HepG2 (cell line): ENCODE data around the gene PAPPA2. TPM values are rescaled to one million over a fixed set of nuclear protein-coding genes. Genes with fewer than 3 reads are reported as not detected.

Experiments
- ATAC-seq: fragments of 200-7000 bp; cut with Tn5 transposase; 3 replicates; pipeline ENCODE4 v1.9.1; 2020; ENCODE audit warnings: mild to moderate bottlenecking, moderate library complexity
- BruUV-seq: library from RNA; stranded (reverse); fragments of 400-500 nt; replicated peaks from 2 replicates; lab custom pipeline; 2021; lab: Mats Ljungman, UMichigan
- CTCF ChIA-PET: fragments of 300-600 bp; formaldehyde crosslinking; extraction: SDS; loops from one replicate; lab custom pipeline; 2021; ENCODE audit warnings: low total read pairs, inconsistent platforms, low intra/inter-chr PET ratio; lab: Yijun Ruan, JAX
- POLR2A ChIA-PET: fragments of 350-600 bp; sonication (Branson Sonifier 250); formaldehyde crosslinking; loops from one replicate; lab custom pipeline; 2020; ENCODE audit warnings: antibody characterized with exemption, inconsistent platforms; lab: Yijun Ruan, JAX
- DNase-seq: peaks from one replicate; pipeline ENCODE4 v3.0.0-alpha.2; 2015; ENCODE audit warnings: low spot score
- FAIRE-seq: peaks from 3 replicates; lab custom pipeline; 2011; peaks lifted over from hg19 to GRCh38; lab: Jason Lieb, UNC
- H2AFZ ChIP-seq: one replicate; pipeline ENCODE4 v1.6.1; 2011; ENCODE audit warnings: low read length, inconsistent platforms
- H3K27ac ChIP-seq: fragments of 300-600 bp; 3 replicates; pipeline ENCODE4 v1.8.0; 2011; ENCODE audit warnings: mixed run types, mild to moderate bottlenecking, mixed read lengths, low read length, inconsistent platforms; ENCODE audit not compliant: insufficient read depth; ENCODE audit errors: extremely low read length
- H3K27me3 ChIP-seq, 2 experiments: fragments of 200-600 bp in 1 of 2; 2 replicates in 1 of 2; 3 replicates in 1 of 2; pipeline versions ENCODE4 v1.6.0 to v1.8.0; 2011; ENCODE audit warnings: low read length in 2 of 2, mild to moderate bottlenecking in 2 of 2, moderate library complexity in 2 of 2, inconsistent platforms in 1 of 2; ENCODE audit not compliant: insufficient read depth in 2 of 2, control insufficient read depth in 1 of 2
- H3K36me3 ChIP-seq, 2 experiments: fragments of 200-600 bp in 1 of 2; replicated peaks in 1 of 2; 2 replicates in 1 of 2; 3 replicates in 1 of 2; pipeline versions ENCODE4 v1.5.1 to v1.8.0; 2011; ENCODE audit warnings: low read length in 2 of 2, inconsistent platforms in 1 of 2; ENCODE audit not compliant: insufficient read depth in 2 of 2, control insufficient read depth in 1 of 2
- H3K4me1 ChIP-seq: 2 replicates; pipeline ENCODE4 v1.5.1; 2012; ENCODE audit warnings: low read length, inconsistent platforms; ENCODE audit not compliant: insufficient read depth
- H3K4me2 ChIP-seq: 2 replicates; pipeline ENCODE4 v1.6.0; 2011; ENCODE audit warnings: low read depth, low read length, inconsistent platforms
- H3K4me3 ChIP-seq, 3 experiments: fragments of 200-600 bp in 1 of 3; sonication (generic), shearing (Covaris generic) in 1 of 3; replicated peaks in 1 of 3; 2 replicates each; pipeline ENCODE4 v1.5.1; 2011 to 2016; ENCODE audit warnings: low read length in 3 of 3, inconsistent platforms in 2 of 3, low read depth in 2 of 3, mild to moderate bottlenecking in 2 of 3, control low read depth in 1 of 3, mixed read lengths in 1 of 3; ENCODE audit not compliant: insufficient read depth in 1 of 3
- H3K79me2 ChIP-seq: one replicate; pipeline ENCODE4 v1.6.1; 2011; ENCODE audit warnings: low read length, inconsistent platforms; ENCODE audit not compliant: insufficient read depth
- H3K9ac ChIP-seq: 2 replicates; pipeline ENCODE4 v1.6.0; 2011; ENCODE audit warnings: mild to moderate bottlenecking, low read depth, low read length, inconsistent platforms; ENCODE audit not compliant: insufficient read depth
- H3K9me3 ChIP-seq: 2 replicates; pipeline ENCODE4 v1.5.1; 2012; ENCODE audit warnings: mild to moderate bottlenecking, low read length
- H4K20me1 ChIP-seq: 2 replicates; pipeline ENCODE4 v1.6.0; 2011; ENCODE audit warnings: inconsistent platforms, mild to moderate bottlenecking, low read length, moderate library complexity; ENCODE audit not compliant: insufficient read depth
- CEBPZ ChIP-seq: IDR thresholded peaks from 2 replicates; pipeline ENCODE4 v1.6.1; 2012; ENCODE audit warnings: low read length, improper control_type of control experiment
- DMTF1 ChIP-seq: sonication (generic); formaldehyde crosslinking; IDR thresholded peaks from 2 replicates; pipeline ENCODE4 v1.4.0; 2020; ENCODE audit warnings: mild to moderate bottlenecking, missing genetic modification reagents
- ETV5 ChIP-seq: IDR thresholded peaks from 2 replicates; pipeline ENCODE4 v1.6.1; 2018; ENCODE audit warnings: missing biosample characterization, missing genetic modification reagents, inconsistent platforms, borderline replicate concordance
- MED1 ChIP-seq: sonication (generic); formaldehyde crosslinking; IDR thresholded peaks from 2 replicates; pipeline ENCODE4 v1.4.0; 2020; ENCODE audit warnings: missing genetic modification reagents
- NR2C2 ChIP-seq: sonication (generic); formaldehyde crosslinking; IDR thresholded peaks from 2 replicates; pipeline ENCODE4 v1.4.0; 2020; ENCODE audit warnings: missing genetic modification reagents, mild to moderate bottlenecking, moderate library complexity, borderline replicate concordance
- SIN3A ChIP-seq: IDR thresholded peaks from 2 replicates; pipeline ENCODE4 v1.6.1; 2011; ENCODE audit warnings: low read depth, mild to moderate bottlenecking, control low read depth, low read length, borderline replicate concordance
- ZNF143 ChIP-seq: sonication (generic); formaldehyde crosslinking; IDR thresholded peaks from 2 replicates; pipeline ENCODE4 v1.4.0; 2020; ENCODE audit warnings: missing genetic modification reagents
- ZNF713 ChIP-seq: sonication (generic); formaldehyde crosslinking; IDR thresholded peaks from 2 replicates; pipeline ENCODE4 v1.4.0; 2020; ENCODE audit warnings: mild to moderate bottlenecking, missing genetic modification reagents
- WGBS: methylation state at CpG from one replicate; pipeline ENCODE4 v1.1.6; 2017; ENCODE audit warnings: low lambda C conversion rate; 5-methylcytosine and 5-hydroxymethylcytosine counted together
- in situ Hi-C: cut with HindIII; loops from 2 replicates; pipeline ENCODE4 v1.10.0; 2017; ENCODE audit warnings: low pct_unique_long_range_greater_than_20kb; ENCODE audit not compliant: extremely low pct_ligation_motif_present
- intact Hi-C: fragments of 100-400 bp; cut with micrococcal nuclease; formaldehyde crosslinking; loops from one replicate; pipeline ENCODE4 v1.10.0; 2022; ENCODE audit not compliant: unreplicated experiment
- polyA plus RNA-seq, 8 experiments: library from polyadenylated mRNA; depleted of rRNA in 3 of 8; stranded (reverse) in 7 of 8; unstranded in 1 of 8; fragments of >200 nt; fragmentation: Illumina TruSeq in 4 of 8; extraction: Trizol in 4 of 8; gene quantifications; 2 replicates each; pipeline versions ENCODE4 v1.2.1 to v1.2.3, GENCODE V29; 2011 to 2016; ENCODE audit warnings: low read depth in 4 of 8, missing spikeins in 1 of 8, mixed read lengths in 1 of 8; ENCODE audit not compliant: insufficient read depth in 1 of 8
- total RNA-seq, 5 experiments: library from RNA; depleted of rRNA; stranded (reverse); fragments of >200 nt; fragmentation: Illumina TruSeq; extraction: Trizol; gene quantifications; 2 replicates each; pipeline ENCODE4 v1.2.3, GENCODE V29; 2016; ENCODE audit warnings: low read depth in 1 of 5
- TF ChIP-seq, protein P1 (sequence below), 2 experiments: fragments of 450-650 bp in 1 of 2; sonication (generic) in 1 of 2; formaldehyde crosslinking in 1 of 2; IDR thresholded peaks; 2 replicates each; pipeline versions ENCODE4 v1.6.1 to v1.8.0; 2016 to 2022; ENCODE audit warnings: antibody characterized with exemption in 1 of 2, mild to moderate bottlenecking in 1 of 2, missing genetic modification reagents in 1 of 2

The PAPPA2 gene
- total and polyA plus RNA-seq, 2 of the 13 experiments (the other 11 are each of a cell fraction or from before 2014, with no cell fraction given): 0.01 TPM; not detected in 1

DNA sequence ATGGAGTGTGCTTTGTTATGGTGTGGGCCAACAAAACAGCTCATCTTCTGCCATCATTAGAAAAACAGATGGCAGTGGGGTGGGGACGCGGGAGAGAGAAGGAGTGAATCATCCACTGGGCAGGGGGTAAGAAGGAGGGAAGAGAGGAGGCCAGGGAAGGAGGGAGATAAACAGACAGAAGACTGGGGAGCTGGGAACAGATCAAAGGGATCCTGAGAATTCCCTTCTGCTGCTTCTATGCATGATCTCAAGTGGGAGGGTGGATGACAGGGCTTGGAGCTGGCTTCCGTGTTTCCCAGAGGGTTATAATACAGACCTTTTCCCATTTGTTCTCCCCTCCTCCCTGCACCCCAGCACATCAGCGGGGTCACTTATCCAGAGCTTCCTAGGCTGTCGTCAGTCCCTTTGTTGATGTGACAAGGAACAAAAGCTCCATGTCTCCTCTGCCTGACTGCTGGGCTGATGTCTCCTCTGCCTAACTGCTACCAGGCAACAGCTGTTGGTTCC, 338.6 kb downstream of the PAPPA2 start:
- Histone ChIP-seq H3K9me3 (no peaks in the 10 kb centered on the region), H3K27ac (no peak overlapping the region), H3K27me3 (no peaks in the 10 kb centered on the region), H3K4me3 (no peak overlapping the region), H3K4me1 (no peaks in the 10 kb centered on the region), H3K4me2 (no peak overlapping the region), H3K79me2 (no peaks in the 10 kb centered on the region), H3K36me3 (no peaks in the 10 kb centered on the region), H4K20me1 (no peaks in the 10 kb centered on the region), H2AFZ (no peak overlapping the region), H3K9ac (no peak overlapping the region)
- ChIA-PET CTCF (no interaction called here), POLR2A (no interaction called here)
- DNase-seq: no peak
- BruUV-seq: no TSS peak
- intact Hi-C loops: no loop called here
- no peak for ATAC-seq
- FAIRE-seq: no peak
- in situ Hi-C loops: no loop called here
- 0% methylated on average over 5 of the region's 5 CpGs for WGBS
- TF ChIP-seq MED1 (CRISPR knock-in tag) (no peak), ZNF143 (CRISPR knock-in tag) (no peak), NR2C2 (CRISPR knock-in tag) (no peak), SIN3A (no peak), CEBPZ (no peak), ETV5 (CRISPR knock-in tag) (no peak), DMTF1 (CRISPR knock-in tag) (no peak), ZNF713 (CRISPR knock-in tag) (no peak)
- TF ChIP-seq, protein P1, sequence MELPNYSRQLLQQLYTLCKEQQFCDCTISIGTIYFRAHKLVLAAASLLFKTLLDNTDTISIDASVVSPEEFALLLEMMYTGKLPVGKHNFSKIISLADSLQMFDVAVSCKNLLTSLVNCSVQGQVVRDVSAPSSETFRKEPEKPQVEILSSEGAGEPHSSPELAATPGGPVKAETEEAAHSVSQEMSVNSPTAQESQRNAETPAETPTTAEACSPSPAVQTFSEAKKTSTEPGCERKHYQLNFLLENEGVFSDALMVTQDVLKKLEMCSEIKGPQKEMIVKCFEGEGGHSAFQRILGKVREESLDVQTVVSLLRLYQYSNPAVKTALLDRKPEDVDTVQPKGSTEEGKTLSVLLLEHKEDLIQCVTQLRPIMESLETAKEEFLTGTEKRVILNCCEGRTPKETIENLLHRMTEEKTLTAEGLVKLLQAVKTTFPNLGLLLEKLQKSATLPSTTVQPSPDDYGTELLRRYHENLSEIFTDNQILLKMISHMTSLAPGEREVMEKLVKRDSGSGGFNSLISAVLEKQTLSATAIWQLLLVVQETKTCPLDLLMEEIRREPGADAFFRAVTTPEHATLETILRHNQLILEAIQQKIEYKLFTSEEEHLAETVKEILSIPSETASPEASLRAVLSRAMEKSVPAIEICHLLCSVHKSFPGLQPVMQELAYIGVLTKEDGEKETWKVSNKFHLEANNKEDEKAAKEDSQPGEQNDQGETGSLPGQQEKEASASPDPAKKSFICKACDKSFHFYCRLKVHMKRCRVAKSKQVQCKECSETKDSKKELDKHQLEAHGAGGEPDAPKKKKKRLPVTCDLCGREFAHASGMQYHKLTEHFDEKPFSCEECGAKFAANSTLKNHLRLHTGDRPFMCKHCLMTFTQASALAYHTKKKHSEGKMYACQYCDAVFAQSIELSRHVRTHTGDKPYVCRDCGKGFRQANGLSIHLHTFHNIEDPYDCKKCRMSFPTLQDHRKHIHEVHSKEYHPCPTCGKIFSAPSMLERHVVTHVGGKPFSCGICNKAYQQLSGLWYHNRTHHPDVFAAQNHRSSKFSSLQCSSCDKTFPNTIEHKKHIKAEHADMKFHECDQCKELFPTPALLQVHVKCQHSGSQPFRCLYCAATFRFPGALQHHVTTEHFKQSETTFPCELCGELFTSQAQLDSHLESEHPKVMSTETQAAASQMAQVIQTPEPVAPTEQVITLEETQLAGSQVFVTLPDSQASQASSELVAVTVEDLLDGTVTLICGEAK (IDR thresholded peaks at IDR 0.05): no peak
- TF ChIP-seq, protein P1 (CRISPR knock-in tag; IDR thresholded peaks at IDR 0.05): no peak
